ENCODE data around the gene ENDOU. TPM values are rescaled to one million over a fixed set of nuclear protein-coding genes. Genes with fewer than 3 reads are reported as not detected.

The ENDOU gene
- total RNA-seq, 1 donor from 2014 or later, result 0.32 TPM

- intact Hi-C loops (cut with DNase I), result no loop called here
- Histone ChIP-seq H3K4me1 (peaks cover 11% of the 10 kb centered on the region), H3K27ac (no peak overlapping the region), H3K9me3 (no peaks in the 10 kb centered on the region), H3K27me3 (no peaks in the 10 kb centered on the region), H3K4me3 (no peak overlapping the region), H3K36me3 (no peaks in the 10 kb centered on the region)
- DNase-seq (no peak), ATAC-seq (peak; percentile 77)
- TF ChIP-seq CTCF (IDR thresholded peaks at IDR 0.05), result peak; percentile 68
Observed at GRCh38 chr12:47767216-47767724, 42.0 kb upstream of the ENDOU start.

- no peak overlapping the region for H3K27ac ChIP-seq
- no peak for DNase-seq
- no peak for ATAC-seq
- H3K9me3 ChIP-seq, result no peaks in the 10 kb centered on the region
- H3K27me3 ChIP-seq, result no peaks in the 10 kb centered on the region
- intact Hi-C loops (cut with DNase I), result no loop called here
- H3K4me1 ChIP-seq, result peaks cover 11% of the 10 kb centered on the region
- no peaks in the 10 kb centered on the region for H3K36me3 ChIP-seq
- no peak overlapping the region for H3K4me3 ChIP-seq
- TF ChIP-seq CTCF (IDR thresholded peaks at IDR 0.05), result no peak
Observed at GRCh38 chr12:47766502-47767215, 41.4 kb upstream of the ENDOU start.

- intact Hi-C loops (cut with DNase I), result no loop called here
Observed at GRCh38 chr12:47763481-47764346, 38.4 kb upstream of the ENDOU start.

GRCh38 chr12:47762850-47763465 is 37.7 kb upstream of the ENDOU start:
- no peaks in the 10 kb centered on the region for H3K36me3 ChIP-seq
- TF ChIP-seq CTCF (IDR thresholded peaks at IDR 0.05), result no peak
- DNase-seq (no peak), ATAC-seq (no peak)
- H3K9me3 ChIP-seq, result no peaks in the 10 kb centered on the region
- intact Hi-C loops (cut with DNase I), result no loop called here
- no peak overlapping the region for H3K27ac ChIP-seq
- no peaks in the 10 kb centered on the region for H3K27me3 ChIP-seq
- no peak overlapping the region for H3K4me3 ChIP-seq
- H3K4me1 ChIP-seq, result peaks cover 16% of the 10 kb centered on the region

More at GRCh38 chr12:47763481-47764346, 38.4 kb upstream of the ENDOU start:
- H3K4me3 ChIP-seq, result no peak overlapping the region
- no peaks in the 10 kb centered on the region for H3K9me3 ChIP-seq
- no peak for TF ChIP-seq CTCF (IDR thresholded peaks at IDR 0.05)
- no peak overlapping the region for H3K27ac ChIP-seq
- peaks cover 9% of the 10 kb centered on the region for H3K4me1 ChIP-seq
- ATAC-seq (no peak), DNase-seq (no peak)
- H3K27me3 ChIP-seq, result no peaks in the 10 kb centered on the region
- no peaks in the 10 kb centered on the region for H3K36me3 ChIP-seq

GRCh38 chr12:47758834-47759690 is 33.8 kb upstream of the ENDOU start, which contains the start of gene RAPGEF3:
RAPGEF3 (minus strand) TSS chr12:47758880; CDS start chr12:47758556, 324 bp downstream.
- H3K4me1 ChIP-seq, result peaks cover 44% of the 10 kb centered on the region
- peak; percentile 53 for TF ChIP-seq CTCF (IDR thresholded peaks at IDR 0.05)
- peak within 1 kb of the TSS; percentile 78 for H3K27ac ChIP-seq
- intact Hi-C loops (cut with DNase I), result no loop called here
- no peaks in the 10 kb centered on the region for H3K27me3 ChIP-seq
- ATAC-seq (peak; percentile 90), DNase-seq (peak; percentile 94)
- H3K36me3 ChIP-seq, result no peaks in the 10 kb centered on the region
- peak within 1 kb of the TSS; percentile 67 for H3K4me3 ChIP-seq
- no peaks in the 10 kb centered on the region for H3K9me3 ChIP-seq

All from upper lobe of right lung (tissue), 1 donor.